Stimulated activated CD8-positive, alpha-beta memory T cell treated with anti-CD3 and anti-CD28 coated beads, Interleukin-4, amount 100 ng/mL, for 24 hours (primary cell): Measurements from ENCODE around the gene LTBP2.

Experiments
- DNase-seq: peaks from one replicate; pipeline ENCODE4 v3.0.0-alpha.2; 2020; ENCODE audit warnings: low read depth

LTBP2 gene

GRCh38 chr14:74638066-74638465 lies 26.0 kb upstream of the LTBP2 start:
- no peak for DNase-seq

GRCh38 chr14:74637178-74637550 lies 25.1 kb upstream of the LTBP2 start:
- DNase-seq: no peak

- no peak for DNase-seq
These were observed 24.6 kb upstream of the LTBP2 start for GRCh38 chr14:74636424-74637177.

- no peak for DNase-seq
These were observed 23.8 kb upstream of the LTBP2 start for GRCh38 chr14:74635847-74636246.

GRCh38 chr14:74634964-74635363 lies 22.9 kb upstream of the LTBP2 start:
- no peak for DNase-seq

- DNase-seq: no peak
These were observed 22.4 kb upstream of the LTBP2 start for GRCh38 chr14:74634481-74634880.

GRCh38 chr14:74630881-74631690 lies 19.0 kb upstream of the LTBP2 start:
- DNase-seq: no peak

- DNase-seq: no peak
These were observed 16.4 kb upstream of the LTBP2 start for GRCh38 chr14:74628418-74628817.

- DNase-seq: no peak
These were observed 15.0 kb upstream of the LTBP2 start for GRCh38 chr14:74627076-74627475.

- no peak for DNase-seq
These were observed 10.2 kb upstream of the LTBP2 start for GRCh38 chr14:74622257-74622656.

GRCh38 chr14:74621556-74621955 lies 9.5 kb upstream of the LTBP2 start:
- no peak for DNase-seq

GRCh38 chr14:74620923-74621322 lies 8.9 kb upstream of the LTBP2 start:
- DNase-seq: no peak

- DNase-seq: no peak
These were observed 8.5 kb upstream of the LTBP2 start for GRCh38 chr14:74620497-74620921.

GRCh38 chr14:74619672-74620131 lies 7.7 kb upstream of the LTBP2 start:
- DNase-seq: no peak

GRCh38 chr14:74618078-74618952 lies 6.3 kb upstream of the LTBP2 start:
- DNase-seq: peak; percentile 66

- no peak for DNase-seq
These were observed 5.1 kb upstream of the LTBP2 start for GRCh38 chr14:74616996-74617700.

GRCh38 chr14:74616507-74616906 lies 4.5 kb upstream of the LTBP2 start:
- no peak for DNase-seq

- no peak for DNase-seq
These were observed 3.7 kb upstream of the LTBP2 start for GRCh38 chr14:74615735-74616134.

- no peak for DNase-seq
These were observed 2.8 kb upstream of the LTBP2 start for GRCh38 chr14:74614508-74615495.

- DNase-seq: no peak
These were observed 1.3 kb upstream of the LTBP2 start for GRCh38 chr14:74613211-74613914.
